Activated T-cell treated with anti-CD3 and anti-CD28 coated beads, Interleukin-2, amount 50 U/mL, for 1 hour (primary cell): ENCODE results near the gene HHEX.
"Not testable (repeated sequence)": the region's sequence is repeated elsewhere in the genome, so short reads cannot be mapped to it uniquely, and the experiment has no call there.

Experiments
- DNase-seq: peaks from one replicate; pipeline ENCODE4 v3.0.0-alpha.2; 2020

Gene HHEX

GRCh38 chr10:92737484-92737883 lies 47.7 kb downstream of the HHEX start:
- DNase-seq, result no peak

GRCh38 chr10:92740762-92741161 lies 51.0 kb downstream of the HHEX start:
- DNase-seq, result no peak

GRCh38 chr10:92741741-92742140 lies 52.0 kb downstream of the HHEX start:
- DNase-seq, result not testable (repeated sequence)

GRCh38 chr10:92742331-92743228 lies 52.8 kb downstream of the HHEX start:
- no peak for DNase-seq
